Measurements from ENCODE around the gene JTB.

JTB gene

DNA sequence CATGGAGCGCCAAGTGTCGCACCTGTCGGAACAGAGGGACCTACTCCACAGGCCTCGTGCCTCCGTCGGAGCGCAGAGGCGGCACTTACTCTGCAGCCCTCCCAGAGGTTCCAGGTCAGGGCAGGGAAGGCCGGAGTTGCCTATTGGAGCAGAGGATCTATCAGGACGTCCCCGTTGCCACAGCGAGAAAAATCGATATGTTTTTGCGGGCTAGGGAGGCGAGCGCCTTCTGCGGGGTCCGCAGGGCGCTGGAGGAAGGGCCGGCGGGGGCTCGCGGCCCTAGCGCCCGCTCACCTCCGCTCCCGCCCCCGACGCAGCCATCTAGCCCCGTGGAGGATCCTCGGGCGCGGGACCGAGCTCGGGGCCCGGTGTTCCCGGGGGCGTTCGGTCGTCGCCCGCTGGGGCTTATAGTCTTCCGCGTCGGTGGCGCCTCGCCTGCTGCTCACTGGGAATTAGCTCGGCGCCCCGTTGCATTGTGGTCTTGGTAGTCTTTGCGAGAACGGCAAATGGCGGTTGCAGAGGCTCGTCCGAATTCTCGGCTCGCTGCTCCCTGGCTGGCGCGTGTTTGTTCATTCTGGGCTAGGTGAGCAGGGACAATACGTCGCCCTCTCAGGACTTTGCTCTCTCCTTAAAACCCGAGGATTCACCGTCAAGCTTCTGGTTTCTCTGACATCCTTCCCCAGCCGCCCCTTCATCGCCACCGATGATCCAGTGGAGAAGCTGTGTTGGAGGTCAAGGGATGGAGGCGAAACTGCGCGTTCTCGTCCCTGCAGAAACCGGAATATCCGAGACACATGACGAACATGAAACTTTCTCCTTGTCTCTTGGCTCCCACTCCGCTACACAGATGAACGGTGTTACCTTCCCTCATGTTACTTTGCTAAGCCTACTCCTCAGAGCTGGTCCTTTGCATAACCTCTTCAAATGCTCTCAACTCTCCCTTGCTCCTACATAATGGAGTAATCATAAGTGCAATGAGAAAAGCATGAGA is at the start of gene JTB:
JTB (minus strand) TSS at position 425 of the 991 bp plus-strand sequence; CDS start at position 3, 422 bp downstream.
- ATAC-seq: peak; percentile 97
- TF ChIP-seq ZNF8 (CRISPR knock-in tag; IDR thresholded peaks at IDR 0.05) (no peak), ARNTL (CRISPR knock-in tag; IDR thresholded peaks at IDR 0.05; ENCODE audit: borderline replicate concordance, low read depth) (no peak), TSHZ2 (CRISPR knock-in tag; IDR thresholded peaks at IDR 0.05) (no peak), CSDC2 (CRISPR knock-in tag; IDR thresholded peaks at IDR 0.05) (no peak), POU6F1 (CRISPR knock-in tag; IDR thresholded peaks at IDR 0.05; ENCODE audit: borderline replicate concordance, low read depth) (no peak), ZFP30 (CRISPR knock-in tag; IDR thresholded peaks at IDR 0.05) (no peak), ZNF565 (CRISPR knock-in tag; conservative IDR thresholded peaks at IDR 0.05; ENCODE audit: low read depth) (no peak), ESRRG (CRISPR knock-in tag; IDR thresholded peaks at IDR 0.05) (no peak), GLIS3 (CRISPR knock-in tag; IDR thresholded peaks at IDR 0.05) (no peak), PPARA (CRISPR knock-in tag; IDR thresholded peaks at IDR 0.05; ENCODE audit: borderline replicate concordance) (no peak), RARB (CRISPR knock-in tag; IDR thresholded peaks at IDR 0.05) (no peak)
- TF ChIP-seq, protein P1, sequence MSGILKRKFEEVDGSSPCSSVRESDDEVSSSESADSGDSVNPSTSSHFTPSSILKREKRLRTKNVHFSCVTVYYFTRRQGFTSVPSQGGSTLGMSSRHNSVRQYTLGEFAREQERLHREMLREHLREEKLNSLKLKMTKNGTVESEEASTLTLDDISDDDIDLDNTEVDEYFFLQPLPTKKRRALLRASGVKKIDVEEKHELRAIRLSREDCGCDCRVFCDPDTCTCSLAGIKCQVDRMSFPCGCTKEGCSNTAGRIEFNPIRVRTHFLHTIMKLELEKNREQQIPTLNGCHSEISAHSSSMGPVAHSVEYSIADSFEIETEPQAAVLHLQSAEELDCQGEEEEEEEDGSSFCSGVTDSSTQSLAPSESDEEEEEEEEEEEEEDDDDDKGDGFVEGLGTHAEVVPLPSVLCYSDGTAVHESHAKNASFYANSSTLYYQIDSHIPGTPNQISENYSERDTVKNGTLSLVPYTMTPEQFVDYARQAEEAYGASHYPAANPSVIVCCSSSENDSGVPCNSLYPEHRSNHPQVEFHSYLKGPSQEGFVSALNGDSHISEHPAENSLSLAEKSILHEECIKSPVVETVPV (CRISPR knock-in tag; IDR thresholded peaks at IDR 0.05): no peak
- TF ChIP-seq, protein P2, sequence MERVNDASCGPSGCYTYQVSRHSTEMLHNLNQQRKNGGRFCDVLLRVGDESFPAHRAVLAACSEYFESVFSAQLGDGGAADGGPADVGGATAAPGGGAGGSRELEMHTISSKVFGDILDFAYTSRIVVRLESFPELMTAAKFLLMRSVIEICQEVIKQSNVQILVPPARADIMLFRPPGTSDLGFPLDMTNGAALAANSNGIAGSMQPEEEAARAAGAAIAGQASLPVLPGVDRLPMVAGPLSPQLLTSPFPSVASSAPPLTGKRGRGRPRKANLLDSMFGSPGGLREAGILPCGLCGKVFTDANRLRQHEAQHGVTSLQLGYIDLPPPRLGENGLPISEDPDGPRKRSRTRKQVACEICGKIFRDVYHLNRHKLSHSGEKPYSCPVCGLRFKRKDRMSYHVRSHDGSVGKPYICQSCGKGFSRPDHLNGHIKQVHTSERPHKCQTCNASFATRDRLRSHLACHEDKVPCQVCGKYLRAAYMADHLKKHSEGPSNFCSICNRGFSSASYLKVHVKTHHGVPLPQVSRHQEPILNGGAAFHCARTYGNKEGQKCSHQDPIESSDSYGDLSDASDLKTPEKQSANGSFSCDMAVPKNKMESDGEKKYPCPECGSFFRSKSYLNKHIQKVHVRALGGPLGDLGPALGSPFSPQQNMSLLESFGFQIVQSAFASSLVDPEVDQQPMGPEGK (CRISPR knock-in tag; IDR thresholded peaks at IDR 0.05; ENCODE audit: borderline replicate concordance): no peak

DNA sequence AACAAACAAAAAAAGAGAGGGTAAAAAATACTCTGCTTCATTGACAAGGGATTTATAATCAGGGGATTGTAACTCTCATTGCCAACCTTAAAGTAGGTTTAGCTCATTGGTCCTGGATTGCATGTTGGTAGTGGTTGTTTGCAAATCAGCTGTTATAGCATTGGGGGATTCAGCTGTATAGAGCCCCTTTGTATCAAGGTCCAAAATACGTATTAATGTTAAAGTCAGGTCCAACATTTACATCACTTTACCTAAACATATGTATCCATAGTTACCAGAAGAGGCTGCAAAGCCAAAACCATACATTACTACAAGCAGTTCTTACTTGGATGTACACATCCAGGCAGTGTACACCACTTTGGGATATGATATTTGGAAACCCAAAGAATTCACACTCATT is 42.5 kb upstream of the JTB start:
- no peak for ATAC-seq

More for the DNA sequence above, 42.5 kb upstream of the JTB start:
- TF ChIP-seq ARNTL (CRISPR knock-in tag; IDR thresholded peaks at IDR 0.05; ENCODE audit: borderline replicate concordance, low read depth) (no peak), SNAI2 (CRISPR knock-in tag; IDR thresholded peaks at IDR 0.05) (no peak), ZFP3 (CRISPR knock-in tag; IDR thresholded peaks at IDR 0.05) (no peak), ZNF70 (CRISPR knock-in tag; IDR thresholded peaks at IDR 0.05) (no peak), ESRRG (CRISPR knock-in tag; IDR thresholded peaks at IDR 0.05) (no peak), ZFP30 (CRISPR knock-in tag; IDR thresholded peaks at IDR 0.05) (no peak), BACH2 (CRISPR knock-in tag; IDR thresholded peaks at IDR 0.05; ENCODE audit: borderline replicate concordance) (no peak), PPARA (CRISPR knock-in tag; IDR thresholded peaks at IDR 0.05; ENCODE audit: borderline replicate concordance) (no peak), ZNF8 (CRISPR knock-in tag; IDR thresholded peaks at IDR 0.05) (no peak), RARB (CRISPR knock-in tag; IDR thresholded peaks at IDR 0.05) (no peak), ZNF565 (CRISPR knock-in tag; conservative IDR thresholded peaks at IDR 0.05; ENCODE audit: low read depth) (no peak), ZC3H10 (CRISPR knock-in tag; IDR thresholded peaks at IDR 0.05) (no peak), GLIS3 (CRISPR knock-in tag; IDR thresholded peaks at IDR 0.05) (no peak), OSR1 (CRISPR knock-in tag; IDR thresholded peaks at IDR 0.05) (no peak)
- TF ChIP-seq, protein P2 (CRISPR knock-in tag; IDR thresholded peaks at IDR 0.05; ENCODE audit: borderline replicate concordance): no peak
- TF ChIP-seq, protein P3, sequence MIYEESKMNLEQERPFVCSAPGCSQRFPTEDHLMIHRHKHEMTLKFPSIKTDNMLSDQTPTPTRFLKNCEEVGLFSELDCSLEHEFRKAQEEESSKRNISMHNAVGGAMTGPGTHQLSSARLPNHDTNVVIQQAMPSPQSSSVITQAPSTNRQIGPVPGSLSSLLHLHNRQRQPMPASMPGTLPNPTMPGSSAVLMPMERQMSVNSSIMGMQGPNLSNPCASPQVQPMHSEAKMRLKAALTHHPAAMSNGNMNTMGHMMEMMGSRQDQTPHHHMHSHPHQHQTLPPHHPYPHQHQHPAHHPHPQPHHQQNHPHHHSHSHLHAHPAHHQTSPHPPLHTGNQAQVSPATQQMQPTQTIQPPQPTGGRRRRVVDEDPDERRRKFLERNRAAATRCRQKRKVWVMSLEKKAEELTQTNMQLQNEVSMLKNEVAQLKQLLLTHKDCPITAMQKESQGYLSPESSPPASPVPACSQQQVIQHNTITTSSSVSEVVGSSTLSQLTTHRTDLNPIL (CRISPR knock-in tag; IDR thresholded peaks at IDR 0.05; ENCODE audit: low read depth): no peak
- TF ChIP-seq, protein P1 (CRISPR knock-in tag; IDR thresholded peaks at IDR 0.05): no peak

Data from SK-N-SH treated with all-trans-retinoic acid at 6 μM for 48 hours (cell line).